A673 (cell line): ENCODE results near the gene EYS. TPM values are rescaled to one million over a fixed set of nuclear protein-coding genes. Genes with fewer than 3 reads are reported as not detected.

Source experiments
- BruUV-seq: library from RNA; stranded (reverse); fragments of 400-500 nt; replicated peaks from 2 replicates; lab custom pipeline; 2021; lab: Mats Ljungman, UMichigan
- CTCF ChIA-PET: fragments of 300-600 bp; sonication (Branson Sonifier 250); formaldehyde crosslinking; loops from one replicate; lab custom pipeline; 2022; ENCODE audit warnings: antibody characterized with exemption; lab: Charles Lee
- POLR2A ChIA-PET: fragments of 300-600 bp; sonication (Branson Sonifier 250); formaldehyde crosslinking; loops from one replicate; lab custom pipeline; 2022; ENCODE audit warnings: antibody characterized with exemption; ENCODE audit not compliant: low non-redundant PET; lab: Charles Lee
- DNase-seq: peaks from one replicate; pipeline ENCODE4 v3.0.0-alpha.2; 2015; ENCODE audit warnings: low spot score
- H3K27ac ChIP-seq: fragments of 200-600 bp; sonication (generic); 2 replicates; pipeline ENCODE4 v1.5.1; 2016; ENCODE audit warnings: mixed run types, low read depth, mild to moderate bottlenecking, mixed read lengths, antibody characterized with exemption, low read length; ENCODE audit not compliant: poor library complexity, severe bottlenecking
- H3K27me3 ChIP-seq: fragments of 200-600 bp; sonication (generic); replicated peaks from 2 replicates; pipeline ENCODE4 v1.6.1; 2017; ENCODE audit warnings: mixed run types, low read depth, mild to moderate bottlenecking, mixed read lengths, antibody characterized with exemption, low read length; ENCODE audit not compliant: insufficient read depth, poor library complexity
- H3K36me3 ChIP-seq: fragments of 200-600 bp; sonication (generic); 2 replicates; pipeline ENCODE4 v1.6.1; 2016; ENCODE audit warnings: mixed run types, mild to moderate bottlenecking, mixed read lengths, antibody characterized with exemption, low read length; ENCODE audit not compliant: insufficient read depth, poor library complexity, severe bottlenecking
- H3K4me1 ChIP-seq: fragments of 200-600 bp; sonication (generic); 2 replicates; pipeline ENCODE4 v1.6.1; 2017; ENCODE audit warnings: mixed run types, mild to moderate bottlenecking, mixed read lengths, antibody characterized with exemption, low read length; ENCODE audit not compliant: insufficient read depth, poor library complexity, severe bottlenecking
- H3K4me3 ChIP-seq: fragments of 200-600 bp; sonication (generic); 2 replicates; pipeline ENCODE4 v1.5.1; 2016; ENCODE audit warnings: low read depth, mixed run types, mild to moderate bottlenecking, mixed read lengths, low read length; ENCODE audit not compliant: poor library complexity, severe bottlenecking
- H3K9me3 ChIP-seq: fragments of 200-600 bp; sonication (generic); 2 replicates; pipeline ENCODE4 v1.6.1; 2016; ENCODE audit warnings: mixed run types, low read depth, mild to moderate bottlenecking, mixed read lengths, antibody characterized with exemption, low read length; ENCODE audit not compliant: poor library complexity, severe bottlenecking
- EZH2 ChIP-seq: fragments of 200-600 bp; sonication (generic); IDR thresholded peaks from 2 replicates; pipeline ENCODE4 v1.6.1; 2017; ENCODE audit warnings: borderline replicate concordance, low read depth, mild to moderate bottlenecking, mixed read lengths, antibody characterized with exemption, low read length; ENCODE audit not compliant: poor library complexity, severe bottlenecking
- intact Hi-C: fragments of 100-400 bp; cut with micrococcal nuclease; formaldehyde crosslinking; loops from one replicate; pipeline ENCODE4 v1.10.0; 2022; ENCODE audit not compliant: unreplicated experiment
- total RNA-seq: library from RNA; stranded (reverse); gene quantifications from 2 replicates; pipeline ENCODE4 v1.2.3, GENCODE V29; 2021
- TF ChIP-seq, protein P1 (sequence below): fragments of 300-800, 200-600 bp; sonication (generic); conservative IDR thresholded peaks from 2 replicates; pipeline ENCODE4 v1.5.1; 2017; ENCODE audit warnings: low read depth, mild to moderate bottlenecking, antibody characterized with exemption, low read length, moderate library complexity, mixed read lengths

EYS gene
- total RNA-seq, 1 experiment from 2014 or later = 0.47 TPM

DNA sequence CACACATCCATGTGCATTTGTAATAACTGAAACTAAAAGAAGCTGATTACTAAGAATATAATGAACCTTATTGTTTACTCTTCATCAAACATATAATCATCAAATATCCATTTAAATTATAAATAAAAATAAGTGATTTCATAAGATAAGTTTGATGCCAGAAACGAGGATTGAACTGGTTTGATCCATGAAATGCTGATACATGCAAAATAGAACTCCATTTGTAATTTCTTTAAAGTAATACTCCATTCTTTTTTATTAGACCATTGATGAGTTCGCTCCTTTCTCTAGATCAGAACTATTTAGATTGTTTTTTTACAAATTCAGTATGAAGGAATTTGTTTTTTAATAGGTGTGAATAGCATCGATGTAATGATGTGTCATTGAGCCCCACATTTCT lies 57.6 kb downstream of the EYS start:
- no peaks in the 10 kb centered on the region for H3K27me3 ChIP-seq
- no TSS peak for BruUV-seq
- CTCF ChIA-PET = no interaction called here
- no peak for DNase-seq
- H3K9me3 ChIP-seq = no peaks in the 10 kb centered on the region
- no peak overlapping the region for H3K4me3 ChIP-seq
- no peak overlapping the region for H3K27ac ChIP-seq
- intact Hi-C loops = no loop called here
- no peaks in the 10 kb centered on the region for H3K4me1 ChIP-seq
- POLR2A ChIA-PET = no interaction called here
- no peaks in the 10 kb centered on the region for H3K36me3 ChIP-seq
- TF ChIP-seq EZH2 = no peak
- TF ChIP-seq, protein P1, sequence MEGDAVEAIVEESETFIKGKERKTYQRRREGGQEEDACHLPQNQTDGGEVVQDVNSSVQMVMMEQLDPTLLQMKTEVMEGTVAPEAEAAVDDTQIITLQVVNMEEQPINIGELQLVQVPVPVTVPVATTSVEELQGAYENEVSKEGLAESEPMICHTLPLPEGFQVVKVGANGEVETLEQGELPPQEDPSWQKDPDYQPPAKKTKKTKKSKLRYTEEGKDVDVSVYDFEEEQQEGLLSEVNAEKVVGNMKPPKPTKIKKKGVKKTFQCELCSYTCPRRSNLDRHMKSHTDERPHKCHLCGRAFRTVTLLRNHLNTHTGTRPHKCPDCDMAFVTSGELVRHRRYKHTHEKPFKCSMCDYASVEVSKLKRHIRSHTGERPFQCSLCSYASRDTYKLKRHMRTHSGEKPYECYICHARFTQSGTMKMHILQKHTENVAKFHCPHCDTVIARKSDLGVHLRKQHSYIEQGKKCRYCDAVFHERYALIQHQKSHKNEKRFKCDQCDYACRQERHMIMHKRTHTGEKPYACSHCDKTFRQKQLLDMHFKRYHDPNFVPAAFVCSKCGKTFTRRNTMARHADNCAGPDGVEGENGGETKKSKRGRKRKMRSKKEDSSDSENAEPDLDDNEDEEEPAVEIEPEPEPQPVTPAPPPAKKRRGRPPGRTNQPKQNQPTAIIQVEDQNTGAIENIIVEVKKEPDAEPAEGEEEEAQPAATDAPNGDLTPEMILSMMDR = no peak

DNA sequence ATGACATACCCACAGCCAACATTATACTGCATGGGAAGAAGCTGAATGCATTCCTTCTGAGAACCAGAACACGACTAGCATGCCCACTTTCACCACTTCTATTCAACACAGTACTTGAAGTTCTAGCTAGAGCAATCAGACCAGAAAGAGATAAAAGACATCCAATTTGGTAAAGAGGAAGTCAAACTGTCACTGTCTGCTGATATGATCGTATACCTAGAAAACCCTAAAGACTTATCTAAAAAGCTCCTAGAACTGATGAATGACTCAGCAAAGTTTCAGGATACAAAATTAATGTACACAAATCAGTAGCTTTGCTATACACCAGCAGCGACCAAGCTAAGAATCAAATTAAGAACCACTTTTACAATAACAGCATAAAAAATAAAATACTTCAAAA lies 60.5 kb downstream of the EYS start:
- no peak overlapping the region for H3K4me3 ChIP-seq
- DNase-seq = no peak
- H3K4me1 ChIP-seq = no peaks in the 10 kb centered on the region
- CTCF ChIA-PET = interaction anchor here (0.5 kb wide), 1 partner anchor 42 kb away, joined by 4 read pairs; no protein-coding TSS in a partner anchor
- BruUV-seq = no TSS peak
- H3K27me3 ChIP-seq = no peaks in the 10 kb centered on the region
- POLR2A ChIA-PET = no interaction called here
- H3K27ac ChIP-seq = no peak overlapping the region
- no peaks in the 10 kb centered on the region for H3K9me3 ChIP-seq
- intact Hi-C loops = no loop called here
- TF ChIP-seq, protein P1 = no peak
- no peaks in the 10 kb centered on the region for H3K36me3 ChIP-seq

DNA sequence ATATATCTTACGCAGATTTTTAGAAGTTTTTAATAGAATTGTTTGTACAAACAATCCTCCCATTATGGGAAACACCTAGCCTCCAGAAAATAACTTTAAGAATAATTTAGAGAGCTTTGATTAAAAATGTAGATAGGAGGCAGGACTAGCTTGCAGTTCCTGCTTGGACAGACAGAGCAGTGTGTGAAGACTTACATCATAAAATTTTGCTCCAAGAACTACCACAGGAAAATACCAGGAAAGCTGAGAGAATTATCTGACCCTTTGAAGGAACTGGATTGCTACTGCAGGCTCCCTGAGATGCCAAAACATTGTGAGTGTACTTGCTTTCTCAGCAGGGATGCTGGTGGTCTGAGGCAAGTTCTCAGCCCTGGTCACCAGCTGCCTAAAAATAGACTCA lies 64.2 kb downstream of the EYS start:
- POLR2A ChIA-PET = no interaction called here

More for the DNA sequence above, 64.2 kb downstream of the EYS start:
- CTCF ChIA-PET = no interaction called here
- no peaks in the 10 kb centered on the region for H3K9me3 ChIP-seq
- no peak overlapping the region for H3K4me3 ChIP-seq
- no peaks in the 10 kb centered on the region for H3K36me3 ChIP-seq
- intact Hi-C loops = no loop called here
- DNase-seq = no peak
- no peak for TF ChIP-seq EZH2
- TF ChIP-seq, protein P1 = no peak
- no peaks in the 10 kb centered on the region for H3K27me3 ChIP-seq
- no peak overlapping the region for H3K27ac ChIP-seq
- H3K4me1 ChIP-seq = no peaks in the 10 kb centered on the region
- no TSS peak for BruUV-seq
